H9 (cell line): ENCODE data around the gene RNF225. TPM values are rescaled to one million over a fixed set of nuclear protein-coding genes. Genes with fewer than 3 reads are reported as not detected.
A peak's percentile ranks its signal among the peaks of the same experiment; 100 is the strongest.

Experiments
- DNase-seq: peaks from one replicate; pipeline ENCODE4 v3.0.0-alpha.2; 2017
- H2AFZ ChIP-seq: one replicate; pipeline ENCODE4 v1.6.1; 2013; ENCODE audit warnings: mild to moderate bottlenecking, low read length, control low read depth, moderate library complexity
- H2AK5ac ChIP-seq: 2 replicates; pipeline ENCODE4 v1.6.1; 2013; ENCODE audit warnings: low read length, control low read depth, mixed read lengths; ENCODE audit not compliant: insufficient read length
- H2BK120ac ChIP-seq: one replicate; pipeline ENCODE4 v1.6.1; 2013; ENCODE audit warnings: low read depth, mild to moderate bottlenecking, low read length, control low read depth, inconsistent platforms; ENCODE audit not compliant: poor library complexity, severe bottlenecking
- H2BK12ac ChIP-seq: 2 replicates; pipeline ENCODE4 v1.6.1; 2013; ENCODE audit warnings: low read length, control low read depth, mixed read lengths, low read depth; ENCODE audit not compliant: insufficient read length
- H2BK15ac ChIP-seq: 2 replicates; pipeline ENCODE4 v1.6.1; 2013; ENCODE audit warnings: low read depth, low read length, control low read depth
- H2BK20ac ChIP-seq: one replicate; pipeline ENCODE4 v1.6.1; 2013; ENCODE audit warnings: low read depth, mild to moderate bottlenecking, low read length, control low read depth, inconsistent platforms; ENCODE audit not compliant: poor library complexity, severe bottlenecking
- H2BK5ac ChIP-seq: 2 replicates; pipeline ENCODE4 v1.6.1; 2013; ENCODE audit warnings: low read length, control low read depth, mixed read lengths; ENCODE audit not compliant: insufficient read length
- H3K14ac ChIP-seq: 2 replicates; pipeline ENCODE4 v1.6.1; 2013; ENCODE audit warnings: low read length, control low read depth; ENCODE audit not compliant: insufficient read depth
- H3K18ac ChIP-seq: 2 replicates; pipeline ENCODE4 v1.6.1; 2013; ENCODE audit warnings: low read depth, mild to moderate bottlenecking, mixed read lengths, low read length, control low read depth; ENCODE audit not compliant: insufficient read length
- H3K23ac ChIP-seq: 2 replicates; pipeline ENCODE4 v1.6.1; 2013; ENCODE audit warnings: low read length, control low read depth, mixed read lengths, low read depth; ENCODE audit not compliant: insufficient read length
- H3K23me2 ChIP-seq: 2 replicates; pipeline ENCODE4 v1.6.1; 2013; ENCODE audit warnings: low read depth, mild to moderate bottlenecking, mixed read lengths, low read length, control low read depth; ENCODE audit not compliant: insufficient read length, poor library complexity, severe bottlenecking
- H3K27ac ChIP-seq: 2 replicates; pipeline ENCODE4 v1.5.1; 2013; ENCODE audit warnings: low read length, control low read depth, mixed read lengths, low read depth; ENCODE audit not compliant: insufficient read length
- H3K27me3 ChIP-seq: 2 replicates; pipeline ENCODE4 v1.6.1; 2013; ENCODE audit warnings: low read length, control low read depth, inconsistent platforms; ENCODE audit not compliant: insufficient read depth
- H3K4ac ChIP-seq: 2 replicates; pipeline ENCODE4 v1.6.1; 2013; ENCODE audit warnings: low read depth, mild to moderate bottlenecking, control low read depth, inconsistent platforms, low read length, moderate library complexity
- H3K4me1 ChIP-seq: 2 replicates; pipeline ENCODE4 v1.6.1; 2013; ENCODE audit warnings: low read length, control low read depth, inconsistent platforms; ENCODE audit not compliant: insufficient read depth
- H3K4me2 ChIP-seq: 2 replicates; pipeline ENCODE4 v1.6.1; 2013; ENCODE audit warnings: low read length, control low read depth, mixed read lengths; ENCODE audit not compliant: insufficient read length, insufficient read depth
- H3K56ac ChIP-seq: 2 replicates; pipeline ENCODE4 v1.6.1; 2013; ENCODE audit warnings: low read depth, mild to moderate bottlenecking, mixed read lengths, low read length, control low read depth; ENCODE audit not compliant: insufficient read length
- H3K79me1 ChIP-seq: 2 replicates; pipeline ENCODE4 v1.6.1; 2013; ENCODE audit warnings: low read depth, mild to moderate bottlenecking, moderate library complexity, low read length, control low read depth, inconsistent platforms; ENCODE audit not compliant: insufficient read depth, poor library complexity, severe bottlenecking
- H3K79me2 ChIP-seq: 2 replicates; pipeline ENCODE4 v1.6.1; 2013; ENCODE audit warnings: low read length, control low read depth, inconsistent platforms; ENCODE audit not compliant: insufficient read depth
- H3K9ac ChIP-seq: 2 replicates; pipeline ENCODE4 v1.6.1; 2013; ENCODE audit warnings: low read length, control low read depth, mixed read lengths; ENCODE audit not compliant: insufficient read length; ENCODE audit errors: extremely low read depth
- H3K9me3 ChIP-seq: one replicate; pipeline ENCODE4 v1.6.1; 2013; ENCODE audit warnings: low read depth, low read length, inconsistent platforms; ENCODE audit not compliant: control insufficient read depth
- H3T11ph ChIP-seq: one replicate; pipeline ENCODE4 v1.6.1; 2013; ENCODE audit warnings: mild to moderate bottlenecking, low read length, control low read depth, inconsistent platforms
- H4K20me1 ChIP-seq: one replicate; pipeline ENCODE4 v1.6.1; 2013; ENCODE audit not compliant: control insufficient read depth, insufficient read length, insufficient read depth
- H4K5ac ChIP-seq: 2 replicates; pipeline ENCODE4 v1.6.1; 2013; ENCODE audit warnings: low read depth, mild to moderate bottlenecking, mixed read lengths, low read length, control low read depth; ENCODE audit not compliant: insufficient read length
- H4K8ac ChIP-seq: replicated peaks from 2 replicates; pipeline ENCODE4 v1.6.1; 2013; ENCODE audit warnings: low read length, control low read depth, mixed read lengths, low read depth; ENCODE audit not compliant: insufficient read length
- H4K91ac ChIP-seq: 2 replicates; pipeline ENCODE4 v1.6.1; 2013; ENCODE audit warnings: low read depth, mild to moderate bottlenecking, moderate library complexity, mixed read lengths, low read length, control low read depth; ENCODE audit not compliant: insufficient read length
- H3K27ac Mint-ChIP-seq, 3 experiments: 2 replicates in 2 of 3; 3 replicates in 1 of 3; pipeline ENCODE4 v1.8.0; 2020 to 2021; ENCODE audit warnings: mixed read lengths in 3 of 3, mild to moderate bottlenecking in 1 of 3, moderate library complexity in 1 of 3
- H3K27me3 Mint-ChIP-seq: 2 replicates; pipeline ENCODE4 v1.8.0; 2021; ENCODE audit warnings: low read depth, mild to moderate bottlenecking, moderate library complexity, mixed read lengths
- H3K36me3 Mint-ChIP-seq, 3 experiments: 2 replicates in 2 of 3; 3 replicates in 1 of 3; pipeline ENCODE4 v1.8.0; 2020 to 2021; ENCODE audit warnings: low read depth in 3 of 3, mixed read lengths in 3 of 3; ENCODE audit not compliant: insufficient read depth in 1 of 3
- H3K4me1 Mint-ChIP-seq, 2 experiments: 2 replicates each; pipeline ENCODE4 v1.8.0; 2020; ENCODE audit warnings: mixed read lengths in 2 of 2
- H3K4me3 Mint-ChIP-seq, 2 experiments: 2 replicates in 1 of 2; 3 replicates in 1 of 2; pipeline ENCODE4 v1.8.0; 2020 to 2021; ENCODE audit warnings: mild to moderate bottlenecking in 2 of 2, mixed read lengths in 2 of 2, moderate library complexity in 1 of 2
- H3K9me3 Mint-ChIP-seq, 2 experiments: 2 replicates in 1 of 2; 3 replicates in 1 of 2; pipeline ENCODE4 v1.8.0; 2020; ENCODE audit warnings: mild to moderate bottlenecking in 2 of 2, mixed read lengths in 2 of 2, moderate library complexity in 1 of 2
- CTCF ChIP-seq: fragments of 200-600 bp; sonication (generic); conservative IDR thresholded peaks from 3 replicates; pipeline ENCODE4 v1.8.0; 2021; ENCODE audit warnings: antibody characterized with exemption, mild to moderate bottlenecking
- WGBS: extraction: QIAGEN DNeasy Blood & Tissue Kit; methylation state at CpG from one replicate; pipeline ENCODE4 v1.1.7; 2013; ENCODE audit warnings: missing lambda C conversion rate, low lambda C conversion rate, mixed read lengths; ENCODE audit not compliant: insufficient read length; ENCODE audit errors: extremely low coverage; 5-methylcytosine and 5-hydroxymethylcytosine counted together
- total RNA-seq: library from RNA; stranded (reverse); gene quantifications from 2 replicates; pipeline ENCODE4 v1.2.1, GENCODE V29; 2021

The RNF225 gene
- total RNA-seq, 1 experiment from 2014 or later = 2.1 TPM

GRCh38 chr19:58400316-58400915, 5.0 kb downstream of the RNF225 start:
- Histone ChIP-seq H2AFZ (no peak overlapping the region), H3K14ac (no peak overlapping the region), H3T11ph (no peak overlapping the region), H2BK12ac (no peak overlapping the region), H3K4me2 (peak overlapping the region; percentile 73), H2BK20ac (no peak overlapping the region), H4K91ac (no peak overlapping the region), H4K5ac (no peak overlapping the region), H3K56ac (no peak overlapping the region), H3K4ac (no peak overlapping the region), H2BK120ac (no peak overlapping the region), H3K27me3 (no peaks in the 10 kb centered on the region; the same call in 1 of the 2 replicates), H3K79me1 (no peaks in the 10 kb centered on the region), H2BK5ac (no peak overlapping the region), H2BK15ac (no peak overlapping the region), H3K18ac (no peak overlapping the region), H3K27ac (no peak overlapping the region), H3K9ac (no peak overlapping the region), H4K20me1 (no peaks in the 10 kb centered on the region), H4K8ac (no peak overlapping the region), H3K23ac (no peak overlapping the region), H3K9me3 (no peaks in the 10 kb centered on the region), H3K4me1 (no peaks in the 10 kb centered on the region; the same call in 1 of the 2 replicates), H2AK5ac (no peak overlapping the region), H3K23me2 (peaks cover 13% of the 10 kb centered on the region), H3K79me2 (no peaks in the 10 kb centered on the region)
- Mint-ChIP-seq H3K9me3 (peaks cover 2% of the 10 kb centered on the region in 2 experiments; a peak in 3 of 5 replicates), H3K4me3 (peak overlapping the region; percentile 82 to 94), H3K27ac (peak overlapping the region in 1 of 3 experiments; percentile 56; a peak in 1 of 7 replicates), H3K27me3 (peaks cover 14% of the 10 kb centered on the region), H3K36me3 (peaks cover 0 to 4% (median 2%) of the 10 kb centered on the region in 3 experiments; a peak in 3 of 7 replicates), H3K4me1 (peaks cover 11 to 13% of the 10 kb centered on the region in 2 experiments)
- WGBS = no CpG with 5 or more reads among the region's 18 CpGs
- DNase-seq = no peak
- TF ChIP-seq CTCF = no peak
